ENCODE results near the gene GAREM1.

- TF ChIP-seq POLR2A (IDR thresholded peaks at IDR 0.05; ENCODE audit: low read depth, low read length) (no peak), POLR2AphosphoS5 (IDR thresholded peaks at IDR 0.05; ENCODE audit: low read depth, low read length) (no peak)
These were observed 213.4 kb downstream of the GAREM1 start for GRCh38 chr18:32257084-32257785.
